B cell (primary cell): ENCODE measurements around the gene NEK6. TPM values are rescaled to one million over a fixed set of nuclear protein-coding genes. Genes with fewer than 3 reads are reported as not detected.

Experiments used
- ATAC-seq: fragments of 200-7000 bp; cut with Tn5 transposase; one replicate; pipeline ENCODE4 v1.10.0; 2021; ENCODE audit warnings: low read depth, mild to moderate bottlenecking, moderate number of reproducible peaks, moderate library complexity
- CTCF ChIA-PET: fragments of 350-600 bp; sonication (Branson Sonifier 250); formaldehyde crosslinking; loops from one replicate; lab custom pipeline; 2021; ENCODE audit warnings: antibody characterized with exemption, inconsistent platforms; lab: Charles Lee
- POLR2A ChIA-PET: fragments of 350-600 bp; sonication (Branson Sonifier 250); formaldehyde crosslinking; loops from one replicate; lab custom pipeline; 2021; ENCODE audit warnings: antibody characterized with exemption; lab: Charles Lee
- DNase-seq: peaks from one replicate; pipeline ENCODE4 v3.0.0; 2013
- H2AFZ ChIP-seq: 2 replicates; pipeline ENCODE4 v1.6.1; 2012; ENCODE audit warnings: mild to moderate bottlenecking, low read depth, low read length; ENCODE audit not compliant: insufficient read depth, poor library complexity, severe bottlenecking
- H3K27ac ChIP-seq, 2 donors: 1 replicate in 1 of 2; 2 replicates in 1 of 2; pipeline ENCODE4 v1.5.1; 2012 to 2013; ENCODE audit warnings: low read length in 2 of 2, mild to moderate bottlenecking in 2 of 2, moderate library complexity in 1 of 2
- H3K27me3 ChIP-seq, 4 experiments: fragments of 200-600 bp in 1 of 4; sonication (generic) in 1 of 4; replicated peaks in 1 of 4; 1 replicate in 2 of 4; 2 replicates in 2 of 4; pipeline versions ENCODE4 v1.6.1 to v1.7.0; 2013 to 2016; ENCODE audit warnings: low read length in 3 of 4, mild to moderate bottlenecking in 2 of 4, mixed read lengths in 1 of 4, moderate library complexity in 1 of 4; ENCODE audit not compliant: insufficient read depth in 4 of 4, control insufficient read depth in 3 of 4; ENCODE audit errors: control extremely low read depth in 1 of 4
- H3K36me3 ChIP-seq, 2 experiments: replicated peaks in 1 of 2; 1 replicate in 1 of 2; 2 replicates in 1 of 2; pipeline versions ENCODE4 v1.6.1 to v1.7.1; 2013; ENCODE audit warnings: low read length in 1 of 2; ENCODE audit not compliant: insufficient read depth in 2 of 2, control insufficient read depth in 1 of 2; ENCODE audit errors: control extremely low read depth in 1 of 2, extremely low read depth in 1 of 2
- H3K4me1 ChIP-seq, 2 donors: fragments of 200-600 bp in 1 of 2; sonication (generic) in 1 of 2; 1 replicate in 1 of 2; 2 replicates in 1 of 2; pipeline versions ENCODE4 v1.5.1 to v1.6.1; 2013 to 2017; ENCODE audit warnings: low read length in 2 of 2; ENCODE audit not compliant: control insufficient read depth in 2 of 2, insufficient read depth in 2 of 2
- H3K4me2 ChIP-seq: replicated peaks from 2 replicates; pipeline ENCODE3; 2012; ENCODE audit warnings: mild to moderate bottlenecking, low read depth, low read length; ENCODE audit not compliant: poor library complexity, severe bottlenecking
- H3K4me3 ChIP-seq, 5 experiments: fragments of 200-600 bp in 1 of 5; sonication (generic) in 1 of 5; 1 replicate in 3 of 5; 2 replicates in 2 of 5; pipeline versions ENCODE4 v1.5.1 to v1.7.0; 2011 to 2016; ENCODE audit warnings: low read length in 4 of 5, mild to moderate bottlenecking in 4 of 5, low read depth in 2 of 5, control low read depth in 1 of 5, moderate library complexity in 1 of 5; ENCODE audit not compliant: insufficient read depth in 1 of 5; ENCODE audit errors: control extremely low read depth in 1 of 5, extremely low read depth in 1 of 5
- H3K79me2 ChIP-seq: fragments of 200-600 bp; sonication (generic); one replicate; pipeline ENCODE4 v1.6.0; 2016; ENCODE audit warnings: low read length; ENCODE audit not compliant: control insufficient read depth, insufficient read depth
- H3K9ac ChIP-seq: fragments of 200-600 bp; sonication (generic); 2 replicates; pipeline ENCODE4 v1.6.1; 2017; ENCODE audit warnings: mild to moderate bottlenecking, low read length, moderate library complexity
- H3K9me3 ChIP-seq, 3 donors: one replicate each; pipeline versions ENCODE4 v1.6.1 to v1.7.1; 2013; ENCODE audit warnings: low read length in 2 of 3; ENCODE audit not compliant: control insufficient read depth in 2 of 3, insufficient read depth in 1 of 3; ENCODE audit errors: control extremely low read depth in 1 of 3
- H4K20me1 ChIP-seq: 2 replicates; pipeline ENCODE4 v1.6.0; 2012; ENCODE audit warnings: mild to moderate bottlenecking, low read length; ENCODE audit not compliant: insufficient read depth, control insufficient read depth, poor library complexity, severe bottlenecking
- H3K27ac Mint-ChIP-seq: one replicate; pipeline ENCODE4 v1.8.0; 2021; ENCODE audit warnings: mixed read lengths
- H3K27me3 Mint-ChIP-seq: one replicate; pipeline ENCODE4 v1.8.0; 2021; ENCODE audit warnings: mixed read lengths
- H3K4me1 Mint-ChIP-seq: one replicate; pipeline ENCODE4 v1.8.0; 2021; ENCODE audit warnings: mixed read lengths
- H3K4me3 Mint-ChIP-seq: one replicate; pipeline ENCODE4 v1.8.0; 2021; ENCODE audit warnings: mixed read lengths
- H3K9me3 Mint-ChIP-seq: one replicate; pipeline ENCODE4 v1.8.0; 2022; ENCODE audit warnings: mixed read lengths; ENCODE audit not compliant: insufficient read depth
- EZH2 ChIP-seq: IDR thresholded peaks from 2 replicates; pipeline ENCODE4 v1.6.1; 2012; ENCODE audit warnings: borderline replicate concordance, low read depth, mild to moderate bottlenecking, moderate library complexity, low read length; ENCODE audit not compliant: insufficient read depth, poor library complexity, severe bottlenecking
- WGBS: methylation state at CpG from one replicate; pipeline ENCODE4 v1.1.5; 2013; ENCODE audit warnings: missing lambda C conversion rate; ENCODE audit not compliant: insufficient coverage; 5-methylcytosine and 5-hydroxymethylcytosine counted together
- intact Hi-C: fragments of 100-400 bp; cut with micrococcal nuclease; formaldehyde crosslinking; loops from one replicate; pipeline ENCODE4 v1.10.0; 2022
- polyA plus RNA-seq: library from polyadenylated mRNA; depleted of rRNA; stranded (reverse); fragments of >200 nt; gene quantifications from 2 replicates; pipeline ENCODE4 v1.2.3, GENCODE V29; 2012
- total RNA-seq, 2 donors: library from RNA; stranded (reverse); fragments of 120-200 nt in 1 of 2; gene quantifications; 1 replicate in 1 of 2; 2 replicates in 1 of 2; pipeline versions ENCODE4 v1.2.3 to v1.2.4, GENCODE V29; 2013 to 2022
- TF ChIP-seq, protein P1 (sequence below): fragments of 200-600 bp; IDR thresholded peaks from one replicate; pipeline ENCODE4 v1.8.0; 2022; ENCODE audit warnings: antibody characterized with exemption, mild to moderate bottlenecking

Gene NEK6
- total and polyA plus RNA-seq, 2 donors (not counting 1 experiment from before 2014, with no cell fraction given): 40.0 to 63.1 TPM

DNA sequence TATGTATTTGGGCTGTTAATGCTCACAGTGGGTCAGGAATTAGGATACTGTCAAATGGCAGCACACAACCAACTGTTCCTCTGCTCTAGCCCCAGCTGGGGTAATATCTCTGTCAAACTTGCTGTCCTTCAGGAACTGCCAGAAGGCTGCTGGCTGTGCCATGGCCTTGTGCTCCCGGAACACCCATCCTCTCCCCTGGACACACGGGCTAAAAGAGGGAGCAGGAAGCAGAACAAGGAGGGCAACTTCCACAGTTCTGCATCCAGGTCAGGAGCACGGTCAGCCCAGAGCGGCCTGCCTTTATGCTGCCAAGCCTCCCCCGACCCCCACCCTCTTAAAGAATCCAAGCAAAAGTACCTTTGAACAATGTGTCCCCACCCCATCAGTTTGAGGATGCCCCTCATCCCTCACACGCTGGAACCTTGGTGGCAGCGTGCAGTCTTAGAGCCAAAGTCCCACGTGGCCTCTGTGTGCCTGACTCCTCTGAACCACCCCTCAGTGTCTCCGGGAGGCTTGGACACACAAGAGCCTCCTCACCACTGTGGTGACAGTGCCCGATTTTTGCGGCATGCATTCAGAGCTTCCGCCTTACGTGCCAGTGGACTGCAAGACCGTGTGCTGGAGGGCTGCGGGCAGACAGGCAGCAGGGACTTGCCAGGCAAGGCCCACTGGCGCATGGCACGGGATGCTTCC is 96.7 kb downstream of the NEK6 start:
- Histone ChIP-seq H3K4me1 (no peaks in the 10 kb centered on the region), H3K4me2 (no peak overlapping the region), H3K27me3 (no peaks in the 10 kb centered on the region), H2AFZ (no peak overlapping the region), H3K27ac (no peak overlapping the region), H3K9ac (no peak overlapping the region), H4K20me1 (peaks cover 52% of the 10 kb centered on the region), H3K79me2 (peaks cover 21% of the 10 kb centered on the region), H3K36me3 (peaks cover 0 to 88% of the 10 kb centered on the region in 2 experiments), H3K9me3 (no peaks in the 10 kb centered on the region), H3K4me3 (no peak overlapping the region)
- TF ChIP-seq EZH2: no peak
- TF ChIP-seq, protein P1, sequence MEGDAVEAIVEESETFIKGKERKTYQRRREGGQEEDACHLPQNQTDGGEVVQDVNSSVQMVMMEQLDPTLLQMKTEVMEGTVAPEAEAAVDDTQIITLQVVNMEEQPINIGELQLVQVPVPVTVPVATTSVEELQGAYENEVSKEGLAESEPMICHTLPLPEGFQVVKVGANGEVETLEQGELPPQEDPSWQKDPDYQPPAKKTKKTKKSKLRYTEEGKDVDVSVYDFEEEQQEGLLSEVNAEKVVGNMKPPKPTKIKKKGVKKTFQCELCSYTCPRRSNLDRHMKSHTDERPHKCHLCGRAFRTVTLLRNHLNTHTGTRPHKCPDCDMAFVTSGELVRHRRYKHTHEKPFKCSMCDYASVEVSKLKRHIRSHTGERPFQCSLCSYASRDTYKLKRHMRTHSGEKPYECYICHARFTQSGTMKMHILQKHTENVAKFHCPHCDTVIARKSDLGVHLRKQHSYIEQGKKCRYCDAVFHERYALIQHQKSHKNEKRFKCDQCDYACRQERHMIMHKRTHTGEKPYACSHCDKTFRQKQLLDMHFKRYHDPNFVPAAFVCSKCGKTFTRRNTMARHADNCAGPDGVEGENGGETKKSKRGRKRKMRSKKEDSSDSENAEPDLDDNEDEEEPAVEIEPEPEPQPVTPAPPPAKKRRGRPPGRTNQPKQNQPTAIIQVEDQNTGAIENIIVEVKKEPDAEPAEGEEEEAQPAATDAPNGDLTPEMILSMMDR: no peak
- ATAC-seq (no peak), DNase-seq (no peak)
- Mint-ChIP-seq H3K9me3 (no peaks in the 10 kb centered on the region), H3K27ac (no peak overlapping the region), H3K4me1 (no peaks in the 10 kb centered on the region), H3K4me3 (no peak overlapping the region), H3K27me3 (no peaks in the 10 kb centered on the region)
- CTCF ChIA-PET: no interaction called here
- 94% methylated on average over 17 of the region's 17 CpGs for WGBS
- intact Hi-C loops: no loop called here
- POLR2A ChIA-PET: no interaction called here

- Histone ChIP-seq H4K20me1 (peaks cover 60% of the 10 kb centered on the region), H3K9me3 (no peaks in the 10 kb centered on the region), H3K4me1 (no peaks in the 10 kb centered on the region), H3K9ac (no peak overlapping the region), H2AFZ (no peak overlapping the region), H3K36me3 (peaks cover 0 to 80% of the 10 kb centered on the region in 2 experiments), H3K27me3 (no peaks in the 10 kb centered on the region), H3K27ac (no peak overlapping the region), H3K4me2 (no peak overlapping the region), H3K4me3 (no peak overlapping the region), H3K79me2 (peaks cover 27% of the 10 kb centered on the region)
- intact Hi-C loops: no loop called here
- ChIA-PET POLR2A (no interaction called here), CTCF (no interaction called here)
- Mint-ChIP-seq H3K27ac (no peak overlapping the region), H3K4me3 (no peak overlapping the region), H3K4me1 (peaks cover 3% of the 10 kb centered on the region), H3K27me3 (no peaks in the 10 kb centered on the region), H3K9me3 (no peaks in the 10 kb centered on the region)
- no peak for ATAC-seq
- 96% methylated on average over 20 of the region's 21 CpGs for WGBS
- no peak for DNase-seq
- TF ChIP-seq, protein P1: no peak
- no peak for TF ChIP-seq EZH2
Observed at GRCh38 chr9:124355039-124355940, 97.5 kb downstream of the NEK6 start.
